ENCODE measurements around the gene MOB3B.

MOB3B gene

GRCh38 chr9:27352457-27353165, 177.0 kb downstream of the MOB3B start:
- no peak for TF ChIP-seq CTCF (IDR thresholded peaks at IDR 0.05; ENCODE audit: low read depth, low read length)
- no peak for DNase-seq (ENCODE audit: low read depth in 2 of 2)
- H3K4me3 ChIP-seq (replicated peaks in 1 of 2; ENCODE audit: low read depth in 2 of 2, low read length in 2 of 2), result no peak overlapping the region

GRCh38 chr9:27351438-27351837, 178.2 kb downstream of the MOB3B start:
- TF ChIP-seq CTCF (IDR thresholded peaks at IDR 0.05; ENCODE audit: low read depth, low read length), result no peak
- peak in 1 of 2 donors; percentile 7 for DNase-seq (ENCODE audit: low read depth in 2 of 2)
- no peak overlapping the region for H3K4me3 ChIP-seq (replicated peaks in 1 of 2; ENCODE audit: low read depth in 2 of 2, low read length in 2 of 2)

- no peak for TF ChIP-seq CTCF (IDR thresholded peaks at IDR 0.05; ENCODE audit: low read depth, low read length)
- DNase-seq (ENCODE audit: low read depth in 2 of 2), result no peak
- H3K4me3 ChIP-seq (replicated peaks in 1 of 2; ENCODE audit: low read depth in 2 of 2, low read length in 2 of 2), result no peak overlapping the region
These were observed 179.1 kb downstream of the MOB3B start for GRCh38 chr9:27350382-27350976.

GRCh38 chr9:27349698-27350080, 179.9 kb downstream of the MOB3B start:
- DNase-seq (ENCODE audit: low read depth in 2 of 2), result no peak
- no peak overlapping the region for H3K4me3 ChIP-seq (replicated peaks in 1 of 2; ENCODE audit: low read depth in 2 of 2, low read length in 2 of 2)

GRCh38 chr9:27348785-27349697, 180.6 kb downstream of the MOB3B start:
- H3K4me3 ChIP-seq (replicated peaks in 1 of 2; ENCODE audit: low read depth in 2 of 2, low read length in 2 of 2), result no peak overlapping the region
- no peak for TF ChIP-seq CTCF (IDR thresholded peaks at IDR 0.05; ENCODE audit: low read depth, low read length)
- DNase-seq (ENCODE audit: low read depth in 2 of 2), result no peak

More at GRCh38 chr9:27349698-27350080, 179.9 kb downstream of the MOB3B start:
- no peak for TF ChIP-seq CTCF (IDR thresholded peaks at IDR 0.05; ENCODE audit: low read depth, low read length)

GRCh38 chr9:27347889-27348288, 181.7 kb downstream of the MOB3B start:
- no peak for TF ChIP-seq CTCF (IDR thresholded peaks at IDR 0.05; ENCODE audit: low read depth, low read length)
- DNase-seq (ENCODE audit: low read depth in 2 of 2), result no peak
- no peak overlapping the region for H3K4me3 ChIP-seq (replicated peaks in 1 of 2; ENCODE audit: low read depth in 2 of 2, low read length in 2 of 2)

Measured in cardiac fibroblast (primary cell).